A673 (cell line): ENCODE results near the gene NR6A1. TPM values are rescaled to one million over a fixed set of nuclear protein-coding genes. Genes with fewer than 3 reads are reported as not detected.

Source experiments
- BruUV-seq: library from RNA; stranded (reverse); fragments of 400-500 nt; replicated peaks from 2 replicates; lab custom pipeline; 2021; lab: Mats Ljungman, UMichigan
- CTCF ChIA-PET: fragments of 300-600 bp; sonication (Branson Sonifier 250); formaldehyde crosslinking; loops from one replicate; lab custom pipeline; 2022; ENCODE audit warnings: antibody characterized with exemption; lab: Charles Lee
- POLR2A ChIA-PET: fragments of 300-600 bp; sonication (Branson Sonifier 250); formaldehyde crosslinking; loops from one replicate; lab custom pipeline; 2022; ENCODE audit warnings: antibody characterized with exemption; ENCODE audit not compliant: low non-redundant PET; lab: Charles Lee
- DNase-seq: peaks from one replicate; pipeline ENCODE4 v3.0.0-alpha.2; 2015; ENCODE audit warnings: low spot score
- H3K27ac ChIP-seq: fragments of 200-600 bp; sonication (generic); 2 replicates; pipeline ENCODE4 v1.5.1; 2016; ENCODE audit warnings: mixed run types, low read depth, mild to moderate bottlenecking, mixed read lengths, antibody characterized with exemption, low read length; ENCODE audit not compliant: poor library complexity, severe bottlenecking
- H3K27me3 ChIP-seq: fragments of 200-600 bp; sonication (generic); replicated peaks from 2 replicates; pipeline ENCODE4 v1.6.1; 2017; ENCODE audit warnings: mixed run types, low read depth, mild to moderate bottlenecking, mixed read lengths, antibody characterized with exemption, low read length; ENCODE audit not compliant: insufficient read depth, poor library complexity
- H3K36me3 ChIP-seq: fragments of 200-600 bp; sonication (generic); 2 replicates; pipeline ENCODE4 v1.6.1; 2016; ENCODE audit warnings: mixed run types, mild to moderate bottlenecking, mixed read lengths, antibody characterized with exemption, low read length; ENCODE audit not compliant: insufficient read depth, poor library complexity, severe bottlenecking
- H3K4me1 ChIP-seq: fragments of 200-600 bp; sonication (generic); 2 replicates; pipeline ENCODE4 v1.6.1; 2017; ENCODE audit warnings: mixed run types, mild to moderate bottlenecking, mixed read lengths, antibody characterized with exemption, low read length; ENCODE audit not compliant: insufficient read depth, poor library complexity, severe bottlenecking
- H3K4me3 ChIP-seq: fragments of 200-600 bp; sonication (generic); 2 replicates; pipeline ENCODE4 v1.5.1; 2016; ENCODE audit warnings: low read depth, mixed run types, mild to moderate bottlenecking, mixed read lengths, low read length; ENCODE audit not compliant: poor library complexity, severe bottlenecking
- H3K9me3 ChIP-seq: fragments of 200-600 bp; sonication (generic); 2 replicates; pipeline ENCODE4 v1.6.1; 2016; ENCODE audit warnings: mixed run types, low read depth, mild to moderate bottlenecking, mixed read lengths, antibody characterized with exemption, low read length; ENCODE audit not compliant: poor library complexity, severe bottlenecking
- CTCF ChIP-seq: fragments of 300-800, 200-600 bp; sonication (generic); conservative IDR thresholded peaks from 2 replicates; pipeline ENCODE4 v1.5.1; 2017; ENCODE audit warnings: low read depth, mild to moderate bottlenecking, antibody characterized with exemption, low read length, moderate library complexity, mixed read lengths
- EZH2 ChIP-seq: fragments of 200-600 bp; sonication (generic); IDR thresholded peaks from 2 replicates; pipeline ENCODE4 v1.6.1; 2017; ENCODE audit warnings: borderline replicate concordance, low read depth, mild to moderate bottlenecking, mixed read lengths, antibody characterized with exemption, low read length; ENCODE audit not compliant: poor library complexity, severe bottlenecking
- intact Hi-C: fragments of 100-400 bp; cut with micrococcal nuclease; formaldehyde crosslinking; loops from one replicate; pipeline ENCODE4 v1.10.0; 2022; ENCODE audit not compliant: unreplicated experiment
- total RNA-seq: library from RNA; stranded (reverse); gene quantifications from 2 replicates; pipeline ENCODE4 v1.2.3, GENCODE V29; 2021

The NR6A1 gene
- total RNA-seq, 1 experiment from 2014 or later, result 5.3 TPM

GRCh38 chr9:124558777-124559470 is 212.2 kb downstream of the NR6A1 start:
- H3K4me3 ChIP-seq, result no peak overlapping the region
- no peaks in the 10 kb centered on the region for H3K36me3 ChIP-seq
- TF ChIP-seq CTCF (no peak), EZH2 (no peak)
- no peak for DNase-seq
- peaks cover 5% of the 10 kb centered on the region for H3K4me1 ChIP-seq
- intact Hi-C loops, result no loop called here
- CTCF ChIA-PET, result no interaction called here
- no peak overlapping the region for H3K27ac ChIP-seq
- no peaks in the 10 kb centered on the region for H3K9me3 ChIP-seq
- POLR2A ChIA-PET, result no interaction called here
- BruUV-seq, result no TSS peak
- H3K27me3 ChIP-seq, result no peaks in the 10 kb centered on the region

GRCh38 chr9:124557895-124558294 is 213.2 kb downstream of the NR6A1 start:
- Histone ChIP-seq H3K27ac (no peak overlapping the region), H3K4me3 (no peak overlapping the region), H3K4me1 (peaks cover 5% of the 10 kb centered on the region), H3K9me3 (no peaks in the 10 kb centered on the region), H3K36me3 (no peaks in the 10 kb centered on the region), H3K27me3 (no peaks in the 10 kb centered on the region)
- BruUV-seq, result no TSS peak
- DNase-seq, result no peak
- intact Hi-C loops, result no loop called here
- CTCF ChIA-PET, result no interaction called here
- no peak for TF ChIP-seq EZH2
- POLR2A ChIA-PET, result no interaction called here

GRCh38 chr9:124555043-124555442 is 216.1 kb downstream of the NR6A1 start:
- no peaks in the 10 kb centered on the region for H3K9me3 ChIP-seq
- no peak for DNase-seq
- H3K4me3 ChIP-seq, result no peak overlapping the region
- H3K27ac ChIP-seq, result no peak overlapping the region
- H3K4me1 ChIP-seq, result peaks cover 7% of the 10 kb centered on the region
- ChIA-PET POLR2A (no interaction called here), CTCF (no interaction called here)
- TF ChIP-seq CTCF (no peak), EZH2 (no peak)
- no TSS peak for BruUV-seq
- H3K36me3 ChIP-seq, result no peaks in the 10 kb centered on the region
- intact Hi-C loops, result no loop called here
- no peaks in the 10 kb centered on the region for H3K27me3 ChIP-seq
